Prostate gland (tissue), 2 donors: ENCODE measurements around the gene BCAS3.

ENCODE experiments used
- CTCF ChIP-seq, 4 experiments: fragments of 200-600 bp in 2 of 4; fragments of 450-650 bp in 2 of 4; sonication (generic) in 2 of 4; IDR thresholded peaks; 1 replicate in 3 of 4; 2 replicates in 1 of 4; pipeline ENCODE4 v1.5.1; 2016 to 2019; ENCODE audit warnings: antibody characterized with exemption in 4 of 4, mild to moderate bottlenecking in 2 of 4, moderate library complexity in 2 of 4
- POLR2AphosphoS5 ChIP-seq: sonication (generic); formaldehyde crosslinking; IDR thresholded peaks from one replicate; pipeline ENCODE4 v1.6.1; 2017; ENCODE audit warnings: antibody characterized with exemption

- TF ChIP-seq CTCF (IDR thresholded peaks at IDR 0.05) (no peak), POLR2AphosphoS5 (no peak)
Observed at GRCh38 chr17:60905709-60906108, 228.1 kb downstream of the BCAS3 start.
